Measurements from ENCODE around the gene CILP2. TPM values are rescaled to one million over a fixed set of nuclear protein-coding genes. Genes with fewer than 3 reads are reported as not detected.
A peak's percentile ranks its signal among the peaks of the same experiment; 100 is the strongest.

CILP2 gene
- total RNA-seq, 1 experiment from 2014 or later: 0.40 TPM

GRCh38 chr19:19543640-19544039, 5.6 kb downstream of the CILP2 start:
- no peak for DNase-seq (ENCODE audit: low read depth)

- no peak for DNase-seq (ENCODE audit: low read depth)
Measured at GRCh38 chr19:19544257-19544953, 6.3 kb downstream of the CILP2 start.

- DNase-seq (ENCODE audit: low read depth): no peak
Measured at GRCh38 chr19:19544954-19545591, 7.0 kb downstream of the CILP2 start.

- no peak for DNase-seq (ENCODE audit: low read depth)
Measured at GRCh38 chr19:19545707-19546106, 7.6 kb downstream of the CILP2 start.

GRCh38 chr19:19546751-19547162, 8.7 kb downstream of the CILP2 start:
- DNase-seq (ENCODE audit: low read depth): no peak

- no peak for DNase-seq (ENCODE audit: low read depth)
Measured at GRCh38 chr19:19547674-19548336, 9.7 kb downstream of the CILP2 start.

GRCh38 chr19:19548915-19549759, 11.1 kb downstream of the CILP2 start:
- DNase-seq (ENCODE audit: low read depth): no peak

- DNase-seq (ENCODE audit: low read depth): no peak
Measured at GRCh38 chr19:19549804-19550464, 11.9 kb downstream of the CILP2 start.

- peak; percentile 43 for DNase-seq (ENCODE audit: low read depth)
Measured at GRCh38 chr19:19550485-19550929, 12.4 kb downstream of the CILP2 start.

GRCh38 chr19:19550972-19551852, 13.1 kb downstream of the CILP2 start:
- no peak for DNase-seq (ENCODE audit: low read depth)

- no peak for DNase-seq (ENCODE audit: low read depth)
Measured at GRCh38 chr19:19551853-19552192, 13.8 kb downstream of the CILP2 start.

GRCh38 chr19:19552798-19553197, 14.7 kb downstream of the CILP2 start:
- peak; percentile 50 for DNase-seq (ENCODE audit: low read depth)

- no peak for DNase-seq (ENCODE audit: low read depth)
Measured at GRCh38 chr19:19553670-19554069, 15.6 kb downstream of the CILP2 start.

GRCh38 chr19:19554074-19555023, 16.3 kb downstream of the CILP2 start:
- DNase-seq (ENCODE audit: low read depth): peak; percentile 62

- DNase-seq (ENCODE audit: low read depth): no peak
Measured at GRCh38 chr19:19558055-19558454, 20.0 kb downstream of the CILP2 start.

GRCh38 chr19:19558636-19559035, 20.6 kb downstream of the CILP2 start:
- DNase-seq (ENCODE audit: low read depth): no peak

GRCh38 chr19:19559931-19560330, 21.9 kb downstream of the CILP2 start:
- no peak for DNase-seq (ENCODE audit: low read depth)

- DNase-seq (ENCODE audit: low read depth): no peak
Measured at GRCh38 chr19:19561946-19562664, 24.0 kb downstream of the CILP2 start.
